ENCODE data around the gene SLC35G3.
"Not testable (repeated sequence)": the region's sequence is repeated elsewhere in the genome, so short reads cannot be mapped to it uniquely, and the experiment has no call there.

DNA sequence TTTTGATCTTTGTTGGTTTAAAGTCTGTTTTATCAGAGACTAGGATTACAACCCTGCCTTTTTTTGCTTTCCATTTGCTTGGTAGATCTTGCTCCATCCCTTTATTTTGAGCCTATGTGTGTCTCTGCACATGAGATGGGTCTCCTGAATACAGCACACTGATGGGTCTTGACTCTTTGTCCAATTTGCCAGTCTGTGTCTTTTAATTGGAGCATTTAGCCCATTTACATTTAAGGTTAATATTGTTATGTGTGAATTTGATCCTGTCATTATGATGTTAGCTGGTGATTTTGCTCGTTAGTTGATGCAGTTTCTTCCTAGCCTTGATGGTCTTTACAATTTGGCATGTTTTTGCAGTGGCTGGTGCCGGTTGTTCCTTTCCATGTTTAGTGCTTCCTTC lies 8.4 kb upstream of the SLC35G3 start:
- not testable (repeated sequence) for TF ChIP-seq YY1 (IDR thresholded peaks at IDR 0.05; ENCODE audit: low read depth, low read length); SUZ12 (IDR thresholded peaks at IDR 0.05; ENCODE audit: low read length); HDAC6 (IDR thresholded peaks at IDR 0.05; ENCODE audit: low read depth, low read length); POLR2AphosphoS5 (IDR thresholded peaks at IDR 0.05; ENCODE audit: low read depth, low read length); SIN3A (conservative IDR thresholded peaks at IDR 0.05 in 1 of 2, IDR thresholded peaks at IDR 0.05 in 1 of 2; ENCODE audit: low read depth in 1 of 2, low read length in 2 of 2)
